GM18505 (cell line): ENCODE measurements around the gene SSMEM1.
"Not testable (repeated sequence)": the region's sequence is repeated elsewhere in the genome, so short reads cannot be mapped to it uniquely, and the experiment has no call there.

Source experiments
- ATAC-seq: cut with Tn5 transposase; IDR thresholded peaks from one replicate; pipeline ENCODE4 v1.9.1; 2021; ENCODE audit not compliant: unreplicated experiment
- POLR2A ChIP-seq: IDR thresholded peaks from 4 replicates; pipeline ENCODE4 v1.6.1; 2011; ENCODE audit warnings: borderline replicate concordance; ENCODE audit not compliant: insufficient read depth, insufficient read length; ENCODE audit errors: extremely low read depth

The SSMEM1 gene

GRCh38 chr7:130207642-130208041 lies at the start of gene SSMEM1:
Gene SSMEM1, plus strand, starts transcription at chr7:130207860. Its CDS starts 51 bp downstream, at chr7:130207911.
- no peak for ATAC-seq
- TF ChIP-seq POLR2A, result no peak

DNA sequence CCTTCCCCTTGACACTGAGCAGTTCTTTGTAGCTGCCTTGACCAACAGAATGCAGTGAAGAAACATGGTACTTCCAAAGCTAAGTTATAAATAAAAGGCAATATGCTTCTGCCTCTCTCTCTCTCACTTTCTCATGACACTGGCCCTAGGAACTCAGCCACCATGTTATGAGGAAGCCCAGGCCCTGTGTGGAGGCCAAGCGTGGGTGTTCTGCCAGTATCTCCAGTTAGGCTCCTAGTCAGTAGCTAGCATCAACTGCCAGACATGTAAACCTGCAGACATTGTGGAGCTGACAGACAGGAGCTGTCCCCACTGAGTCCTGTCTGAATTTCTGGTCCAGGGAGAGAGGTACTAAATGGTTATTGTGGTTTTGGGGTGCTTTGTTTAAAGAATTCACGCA lies 47.6 kb upstream of the SSMEM1 start:
- ATAC-seq, result no peak
- no peak for TF ChIP-seq POLR2A

DNA sequence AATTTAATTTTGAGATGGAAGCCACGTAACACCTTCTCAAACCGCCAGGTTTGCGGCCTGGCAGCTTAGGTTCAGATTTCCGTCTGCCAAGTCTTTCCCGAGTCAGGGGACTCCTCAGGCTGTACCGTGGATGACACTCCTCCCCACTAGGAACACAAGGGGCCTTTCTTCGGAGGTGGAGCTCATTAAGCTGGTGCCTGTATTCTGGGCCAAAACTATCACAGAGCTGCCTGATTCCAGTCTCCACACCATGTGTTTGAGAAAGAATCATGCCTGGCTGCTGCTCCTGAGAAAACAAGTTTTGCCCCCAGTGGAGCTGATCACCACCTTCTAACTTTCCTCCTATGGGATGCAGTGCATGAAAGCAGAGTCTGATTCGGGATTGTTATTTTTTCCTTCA lies 47.2 kb upstream of the SSMEM1 start:
- no peak for ATAC-seq
- TF ChIP-seq POLR2A, result no peak

- no peak for TF ChIP-seq POLR2A
Observed at GRCh38 chr7:130162196-130162595, 45.5 kb upstream of the SSMEM1 start.

DNA sequence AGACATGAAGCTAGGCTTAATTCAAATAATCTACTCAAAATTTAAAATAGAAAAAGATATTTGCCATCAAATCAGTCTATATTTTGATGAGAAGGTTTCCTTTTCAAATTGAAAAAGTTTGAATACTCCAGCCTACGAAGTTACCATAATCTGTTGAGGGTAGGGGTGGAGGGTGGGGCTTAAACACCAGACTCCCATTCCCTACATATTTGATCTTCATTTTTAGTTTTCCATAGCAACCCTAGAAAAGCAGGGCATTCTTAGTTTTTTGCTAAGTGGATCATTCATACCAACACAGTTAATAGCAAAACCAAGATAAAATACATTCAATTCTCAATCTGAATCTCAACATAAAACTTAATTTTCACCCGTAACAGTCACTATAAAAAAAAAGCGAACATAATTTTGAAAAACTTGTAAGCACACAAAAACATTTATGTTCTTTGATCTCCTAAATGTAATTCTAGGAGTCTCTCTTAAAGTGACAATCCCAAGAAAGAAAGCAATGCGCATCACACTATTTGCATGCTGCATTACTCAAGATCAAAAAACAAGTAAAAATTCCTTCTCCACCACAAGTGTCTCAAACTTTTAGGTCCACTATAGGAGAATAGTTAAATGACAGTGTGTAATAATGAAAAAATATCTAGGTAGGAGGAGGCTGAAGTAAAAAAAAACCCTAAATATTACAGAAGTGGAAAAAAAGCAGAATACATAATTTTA lies 33.3 kb upstream of the SSMEM1 start:
- no peak for ATAC-seq
- no peak for TF ChIP-seq POLR2A

More at GRCh38 chr7:130162196-130162595, 45.5 kb upstream of the SSMEM1 start:
- ATAC-seq, result no peak

- TF ChIP-seq POLR2A, result no peak
- ATAC-seq, result no peak
Observed at GRCh38 chr7:130178251-130178650, 29.4 kb upstream of the SSMEM1 start.

- ATAC-seq, result no peak
- TF ChIP-seq POLR2A, result no peak
Observed at GRCh38 chr7:130179631-130180030, 28.0 kb upstream of the SSMEM1 start.

DNA sequence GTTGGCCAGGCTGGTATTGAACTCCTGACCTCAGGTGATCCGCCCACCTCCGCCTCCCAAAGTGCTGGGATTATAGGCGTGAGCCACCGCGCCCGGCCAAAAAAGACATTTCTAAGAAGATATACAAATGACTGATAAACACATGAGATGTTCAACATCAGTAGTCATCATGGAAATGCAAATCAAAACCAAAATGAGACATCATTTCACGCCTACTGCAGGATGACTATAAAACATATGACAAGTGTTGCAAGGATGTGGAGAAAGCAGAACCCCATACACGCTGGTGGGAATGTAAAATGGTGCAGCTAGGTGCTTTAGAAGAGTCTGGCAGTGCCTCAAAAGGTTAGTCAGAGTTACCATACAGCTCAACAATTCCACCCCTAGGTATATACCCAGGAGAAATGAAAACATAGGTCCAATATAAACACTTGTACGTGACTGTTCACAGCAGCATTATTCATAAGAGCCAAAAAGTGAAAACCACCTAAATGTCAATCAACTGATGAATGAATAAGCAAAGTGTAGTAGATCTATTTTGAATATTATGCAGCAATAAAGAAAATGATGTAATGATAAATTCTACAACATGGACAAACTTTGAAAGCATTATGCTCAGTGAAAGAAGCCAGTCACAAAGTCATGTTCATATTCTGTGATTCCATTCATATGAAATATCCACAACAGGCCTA lies 26.9 kb upstream of the SSMEM1 start:
- TF ChIP-seq POLR2A, result no peak
- no peak for ATAC-seq

- no peak for TF ChIP-seq POLR2A
- no peak for ATAC-seq
Observed at GRCh38 chr7:130181263-130181605, 26.4 kb upstream of the SSMEM1 start.

DNA sequence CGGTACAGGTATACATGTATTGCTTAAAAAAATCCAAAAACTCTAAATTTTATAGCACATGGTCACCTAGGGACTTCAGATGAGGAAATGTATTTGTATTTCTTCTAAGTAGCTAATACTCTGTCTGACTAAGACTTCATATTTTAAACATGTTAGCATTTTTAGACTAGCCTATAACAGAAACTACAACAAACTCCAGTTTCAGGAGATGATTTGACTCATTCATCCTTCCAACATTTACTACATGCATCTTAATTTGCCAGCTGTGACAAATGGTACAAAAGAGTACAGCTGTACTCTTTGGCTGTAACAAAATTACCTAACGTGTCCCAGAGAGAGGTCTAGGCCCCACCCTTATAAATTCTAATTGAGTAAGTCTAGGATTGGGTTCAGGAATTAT lies 24.7 kb upstream of the SSMEM1 start:
- no peak for TF ChIP-seq POLR2A

DNA sequence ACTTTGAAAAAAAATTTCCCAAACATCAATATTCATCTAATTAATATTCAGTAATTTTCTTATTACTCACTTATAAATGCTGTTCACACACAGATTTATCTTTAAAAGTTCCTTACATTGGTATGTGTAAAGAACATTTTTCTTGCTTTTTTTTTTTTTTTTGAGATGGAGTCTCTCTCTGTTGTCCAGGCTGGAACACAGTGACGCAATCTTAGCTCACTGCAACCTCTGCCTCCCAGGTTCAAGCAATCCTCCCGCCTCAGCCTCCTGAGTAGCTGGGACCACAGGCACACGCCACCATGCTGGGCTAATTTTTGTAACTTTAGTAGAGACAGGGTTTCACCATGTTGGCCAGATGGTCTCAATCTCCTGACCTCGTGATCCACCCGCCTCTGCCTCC lies 23.3 kb upstream of the SSMEM1 start:
- not testable (repeated sequence) for ATAC-seq

More for the DNA sequence above, 24.7 kb upstream of the SSMEM1 start:
- ATAC-seq, result no peak

DNA sequence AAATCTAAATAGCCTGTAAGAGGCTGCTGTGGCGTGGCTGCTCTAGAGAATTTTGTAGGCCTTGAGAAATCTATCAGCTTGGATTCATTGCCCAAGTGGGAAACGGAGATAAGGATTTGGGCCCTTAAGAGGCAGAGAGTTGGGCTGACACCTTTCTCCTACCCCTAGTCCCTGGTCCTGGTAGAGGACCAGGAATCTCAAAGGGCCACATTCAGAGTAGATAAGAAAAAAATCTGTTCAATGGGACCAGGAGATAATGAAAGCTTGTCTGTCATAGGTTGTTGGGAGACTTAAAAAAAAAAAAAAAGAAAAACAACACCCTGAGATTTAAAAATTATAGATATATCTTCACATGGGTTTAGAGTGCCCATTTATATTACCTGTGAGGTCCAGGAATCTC lies 20.3 kb upstream of the SSMEM1 start:
- TF ChIP-seq POLR2A, result no peak
- ATAC-seq, result no peak

- ATAC-seq, result no peak
- no peak for TF ChIP-seq POLR2A
Observed at GRCh38 chr7:130189343-130189742, 18.3 kb upstream of the SSMEM1 start.

DNA sequence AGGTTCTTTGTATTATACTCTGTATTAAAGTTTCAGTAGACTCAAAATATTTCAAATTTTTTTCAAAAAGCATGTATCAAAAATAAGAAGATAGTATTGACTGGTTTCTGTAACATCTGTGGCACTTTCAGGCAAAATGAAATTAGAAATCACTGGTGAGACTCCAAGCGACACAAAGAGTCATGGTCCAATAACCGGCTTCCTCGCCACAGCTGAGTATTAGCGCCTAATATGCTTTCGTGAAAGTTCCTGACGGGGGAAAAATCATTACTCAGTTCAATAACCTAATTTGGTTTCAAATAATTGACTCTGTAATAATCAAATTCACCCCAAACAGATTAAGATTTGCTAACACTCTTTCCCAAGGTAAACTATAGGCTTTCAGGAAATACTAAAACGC lies 15.9 kb upstream of the SSMEM1 start:
- no peak for ATAC-seq
- no peak for TF ChIP-seq POLR2A
